ENCODE data around the gene AMBP.

Gene AMBP

GRCh38 chr9:114072184-114073140, 5.6 kb downstream of the AMBP start:
- no peak for DNase-seq

GRCh38 chr9:114071197-114071795, 6.8 kb downstream of the AMBP start:
- DNase-seq = no peak

DNA sequence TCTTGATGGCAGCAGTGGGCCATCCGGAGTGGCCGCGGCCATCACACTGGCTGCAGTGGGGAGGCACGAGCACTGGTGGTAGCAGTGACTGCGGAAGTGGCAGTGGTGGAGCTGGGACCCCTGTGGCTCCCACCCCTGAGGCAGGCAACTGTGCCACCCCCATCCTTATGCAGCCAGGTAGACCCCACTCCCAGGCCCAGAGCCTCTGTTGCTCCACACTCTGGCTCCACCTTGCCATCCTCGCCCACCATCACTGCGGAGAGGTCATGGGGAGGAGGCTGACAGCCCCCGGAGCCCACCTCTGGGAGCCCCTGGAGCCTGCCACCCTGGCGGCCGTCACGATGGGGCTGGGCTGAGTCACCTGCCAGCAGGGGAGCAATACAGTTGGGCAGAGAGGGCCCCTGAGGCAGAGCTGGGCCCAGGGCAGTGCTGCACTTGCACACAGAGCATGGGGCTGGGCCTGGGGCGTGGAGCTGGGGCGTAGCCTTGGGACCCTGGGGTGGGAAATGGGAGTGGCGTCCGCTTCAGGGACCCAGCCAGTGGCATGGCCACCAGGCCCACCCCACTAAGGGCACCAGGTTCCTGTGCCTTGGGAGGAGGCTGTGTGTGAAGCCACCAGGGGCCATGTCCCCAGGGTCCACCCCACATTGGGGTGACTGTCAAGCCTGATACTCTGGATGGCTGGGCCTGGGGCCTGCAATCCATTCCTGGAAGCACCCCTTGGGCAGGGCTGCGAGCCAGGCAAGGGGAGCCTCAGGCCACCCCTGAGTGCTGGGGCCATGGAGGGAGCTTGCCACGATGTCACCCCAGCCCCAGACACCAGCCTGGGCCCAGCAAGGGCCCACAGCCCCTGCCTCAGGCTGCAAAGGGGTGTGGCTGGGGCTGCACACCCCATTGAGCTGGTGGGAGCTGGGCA, 7.7 kb downstream of the AMBP start:
- DNase-seq = no peak

- DNase-seq = no peak
Observed at GRCh38 chr9:114069476-114070187, 8.5 kb downstream of the AMBP start.

GRCh38 chr9:114065304-114065703, 12.8 kb downstream of the AMBP start:
- no peak for DNase-seq

GRCh38 chr9:114061830-114062474, 16.1 kb downstream of the AMBP start:
- DNase-seq = no peak

- DNase-seq = no peak
Observed at GRCh38 chr9:114061292-114061691, 16.8 kb downstream of the AMBP start.

DNA sequence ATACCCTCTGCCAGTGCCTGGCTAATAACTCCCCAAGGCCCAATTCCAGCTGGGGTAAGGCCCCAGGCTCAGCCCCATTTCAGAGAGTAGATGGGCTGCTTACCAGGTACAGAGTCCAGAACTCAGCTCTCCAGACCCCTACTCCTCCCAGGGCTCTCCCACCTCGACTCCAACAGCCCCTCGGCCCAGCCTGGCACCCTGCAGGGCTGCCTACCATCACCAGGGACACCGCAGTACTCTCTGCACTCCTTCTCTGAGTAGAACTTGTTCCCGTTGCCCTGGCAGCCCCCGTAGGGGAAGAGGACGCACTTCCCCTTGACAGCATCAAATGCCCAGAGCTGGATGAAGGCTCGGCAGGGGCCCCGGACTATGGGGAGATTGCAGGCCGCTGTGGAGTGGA, 17.4 kb downstream of the AMBP start:
- DNase-seq = no peak

GRCh38 chr9:114060070-114060469, 18.0 kb downstream of the AMBP start:
- DNase-seq = no peak

GRCh38 chr9:114059047-114059803, 18.9 kb downstream of the AMBP start:
- DNase-seq = no peak

GRCh38 chr9:114058688-114059046, 19.4 kb downstream of the AMBP start:
- DNase-seq = no peak

DNA sequence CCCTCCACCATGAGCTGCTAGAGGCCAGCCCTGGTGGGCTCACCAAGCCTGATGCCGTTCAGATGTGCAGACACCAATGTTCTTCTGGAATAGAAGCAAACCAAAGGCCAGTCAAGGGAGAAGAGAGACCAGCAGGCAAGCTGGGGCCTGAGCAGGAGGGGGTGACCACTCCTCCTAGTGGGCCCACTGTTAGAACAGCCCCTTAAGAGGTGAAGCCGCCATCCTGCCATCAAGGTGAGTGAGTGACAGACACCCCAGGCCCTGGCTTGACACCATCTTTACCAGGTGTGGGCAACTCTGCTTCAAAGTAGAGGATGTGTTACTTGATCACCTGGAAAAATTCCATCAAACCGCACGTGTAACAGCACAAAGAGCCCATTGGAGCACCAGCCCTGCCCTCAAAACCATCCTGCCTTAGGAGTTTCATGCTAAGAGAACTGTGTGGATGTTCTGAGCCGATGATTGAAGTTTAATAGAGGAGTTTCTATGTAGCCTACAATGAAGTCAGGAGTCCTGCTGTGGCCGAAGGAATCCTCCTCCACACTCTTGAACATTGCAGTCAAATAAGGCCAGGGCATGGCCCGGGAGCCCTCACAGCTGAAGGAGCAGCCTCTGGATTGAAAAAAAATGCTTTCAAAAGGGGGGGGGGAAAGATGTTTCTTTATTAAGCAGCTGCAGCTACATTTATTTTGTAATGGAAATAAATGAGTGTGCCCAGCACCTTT, 20.8 kb downstream of the AMBP start:
- DNase-seq = no peak

DNA sequence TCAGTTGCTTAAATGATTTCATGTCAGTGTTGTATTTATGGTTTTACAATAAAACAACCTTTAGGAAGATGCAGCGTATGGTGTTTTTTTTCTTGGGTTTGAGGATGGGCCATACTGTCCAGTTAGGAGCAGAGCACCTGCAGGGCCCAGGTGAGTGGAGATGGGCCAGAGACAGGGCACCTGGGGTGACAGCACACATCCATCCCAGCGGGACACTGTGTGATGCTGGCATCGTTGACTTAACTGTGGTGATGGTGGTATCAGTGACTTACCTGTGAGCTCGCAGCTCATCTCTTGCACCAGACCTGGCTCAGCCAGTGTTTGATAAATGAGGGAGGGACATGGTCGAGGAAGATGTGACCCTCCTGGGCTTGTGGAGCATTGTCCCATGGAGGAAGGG, 21.6 kb downstream of the AMBP start:
- DNase-seq = no peak

- DNase-seq = no peak
Observed at GRCh38 chr9:114055894-114056293, 22.2 kb downstream of the AMBP start.

GRCh38 chr9:114055061-114055460, 23.0 kb downstream of the AMBP start:
- no peak for DNase-seq

- no peak for DNase-seq
Observed at GRCh38 chr9:114054191-114054690, 23.9 kb downstream of the AMBP start.

GRCh38 chr9:114053246-114054005, 24.7 kb downstream of the AMBP start:
- DNase-seq = no peak

DNA sequence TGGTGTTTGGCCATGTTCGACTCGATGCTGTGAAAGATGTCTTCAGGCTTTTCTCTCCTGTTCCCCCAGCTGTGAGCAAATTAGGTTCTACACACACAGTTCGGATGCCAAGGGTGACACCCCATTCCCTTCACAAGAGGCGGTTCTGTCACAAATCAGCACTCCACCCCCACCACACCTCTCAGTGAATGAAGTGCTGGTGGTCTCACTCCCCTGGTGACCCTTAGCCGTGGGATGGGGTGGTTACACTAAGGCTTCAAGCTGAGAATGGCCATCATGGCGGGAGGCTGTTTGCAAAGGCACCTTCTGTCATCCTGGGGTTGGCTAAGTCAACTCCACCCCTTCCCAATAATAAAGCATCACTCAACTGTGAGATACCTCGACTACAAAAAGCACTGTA, 26.4 kb downstream of the AMBP start:
- DNase-seq = no peak

GRCh38 chr9:114051281-114051680, 26.8 kb downstream of the AMBP start:
- DNase-seq = no peak

DNA sequence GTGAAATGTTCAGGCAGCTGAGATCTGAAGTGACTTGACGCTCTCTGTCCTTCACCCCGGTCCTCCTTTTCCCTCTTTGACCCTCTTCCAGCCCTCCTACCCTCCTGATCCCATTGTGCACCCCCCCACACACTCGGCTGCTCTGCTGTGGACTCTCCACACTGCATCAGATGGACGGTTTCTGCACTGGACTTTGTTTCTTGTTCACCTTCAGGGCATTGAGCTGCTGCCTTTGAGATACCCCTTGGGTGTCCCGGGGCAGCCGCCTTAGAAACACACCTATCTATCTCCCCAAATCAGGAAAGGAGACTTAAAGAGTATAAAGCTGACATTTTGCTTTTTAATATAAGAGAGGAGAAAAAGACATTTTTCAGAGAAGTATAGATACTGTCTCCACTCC, 27.5 kb downstream of the AMBP start:
- DNase-seq = no peak

Data from T-helper 1 cell (primary cell).